ENCODE measurements around the gene RNF17. TPM values are rescaled to one million over a fixed set of nuclear protein-coding genes. Genes with fewer than 3 reads are reported as not detected.

RNF17 gene
- total and polyA plus RNA-seq, 10 of the 15 experiments (the other 5 are each of a cell fraction or from before 2014, with no cell fraction given), result not detected

GRCh38 chr13:24777171-24777570, 13.2 kb downstream of the RNF17 start (continued):
- no peak for TF ChIP-seq BMI1 (IDR thresholded peaks at IDR 0.05; ENCODE audit: borderline replicate concordance)
- TF ChIP-seq FOXK2 (IDR thresholded peaks at IDR 0.05), result no peak
- no peak for TF ChIP-seq NRF1 (conservative IDR thresholded peaks at IDR 0.05; ENCODE audit: low read depth, low read length)
- TF ChIP-seq PAX5 (IDR thresholded peaks at IDR 0.05; ENCODE audit: borderline replicate concordance, low read depth, low read length), result no peak
- TF ChIP-seq PBX3 (IDR thresholded peaks at IDR 0.05; ENCODE audit: insufficient replicate concordance, low read depth, low read length), result no peak
- TF ChIP-seq ZSCAN29 (IDR thresholded peaks at IDR 0.05), result no peak
- TF ChIP-seq CUX1 (IDR thresholded peaks at IDR 0.05; ENCODE audit: insufficient replicate concordance, low read depth, low read length), result no peak
- TF ChIP-seq ESRRA (IDR thresholded peaks at IDR 0.05; ENCODE audit: low read length), result no peak
- TF ChIP-seq PML (IDR thresholded peaks at IDR 0.05; ENCODE audit: low read length), result no peak

All from GM12878 (cell line).